Right cardiac atrium (tissue), 5 donors: ENCODE results near the gene PON3. TPM values are rescaled to one million over a fixed set of nuclear protein-coding genes. Genes with fewer than 3 reads are reported as not detected.

Experiments used
- ATAC-seq, 2 donors: fragments of 200-7000 bp; cut with Tn5 transposase; one replicate each; pipeline versions ENCODE4 v1.8.0 to v1.9.1; 2020; ENCODE audit warnings: moderate library complexity in 2 of 2, mild to moderate bottlenecking in 1 of 2
- DNase-seq, 3 donors: peaks; one replicate each; pipeline ENCODE4 v3.0.0-alpha.2; 2020
- H3K27ac ChIP-seq: one replicate; pipeline ENCODE4 v1.5.1; 2013; ENCODE audit warnings: mild to moderate bottlenecking, low read length, control low read depth, moderate library complexity
- H3K27me3 ChIP-seq: one replicate; pipeline ENCODE4 v1.6.1; 2013; ENCODE audit not compliant: control insufficient read depth, insufficient read depth
- H3K4me1 ChIP-seq: one replicate; pipeline ENCODE4 v1.6.1; 2013; ENCODE audit warnings: low read length; ENCODE audit not compliant: control insufficient read depth, insufficient read depth
- H3K4me3 ChIP-seq: one replicate; pipeline ENCODE4 v1.5.1; 2013; ENCODE audit warnings: low read length, control low read depth
- H3K9me3 ChIP-seq: one replicate; pipeline ENCODE4 v1.6.1; 2013; ENCODE audit warnings: low read length; ENCODE audit not compliant: control insufficient read depth
- WGBS: extraction: QIAGEN DNeasy Blood & Tissue Kit; methylation state at CpG from one replicate; pipeline ENCODE4 v1.1.7; 2013; 5-methylcytosine and 5-hydroxymethylcytosine counted together
- intact Hi-C, 4 donors: fragments of 100-400 bp; cut with DNase I; formaldehyde crosslinking; loops; one replicate each; pipeline versions ENCODE4 v1.11.0 to v1.14.0; 2022 to 2023
- polyA plus RNA-seq: library from polyadenylated mRNA; stranded (reverse); fragments of 200-250 nt; gene quantifications from one replicate; pipeline ENCODE4 v1.2.3, GENCODE V29; 2013
- total RNA-seq, 4 donors: library from RNA; stranded (reverse); fragmentation: NEBNext Ultra II Directional; extraction: Animal tissue kit (Norgen Biotek cat#: 25700); gene quantifications; one replicate each; pipeline ENCODE4 v1.2.1, GENCODE V29; 2021
- donor health status: healthy with polysubstance abuse.
- donor health status: DM: no; HTN: yes; CAD: no.
- donor health status: DM: no; HTN: no; CAD: no.
- donor health status: DM: no; HTN: yes; CAD: no; lungs with severe emphysema.
- donor health status: DM: yes; HTN: yes; CAD: no.

Gene PON3
- total and polyA plus RNA-seq, 5 donors = 1.0 to 1.9 (median 1.6) TPM

DNA sequence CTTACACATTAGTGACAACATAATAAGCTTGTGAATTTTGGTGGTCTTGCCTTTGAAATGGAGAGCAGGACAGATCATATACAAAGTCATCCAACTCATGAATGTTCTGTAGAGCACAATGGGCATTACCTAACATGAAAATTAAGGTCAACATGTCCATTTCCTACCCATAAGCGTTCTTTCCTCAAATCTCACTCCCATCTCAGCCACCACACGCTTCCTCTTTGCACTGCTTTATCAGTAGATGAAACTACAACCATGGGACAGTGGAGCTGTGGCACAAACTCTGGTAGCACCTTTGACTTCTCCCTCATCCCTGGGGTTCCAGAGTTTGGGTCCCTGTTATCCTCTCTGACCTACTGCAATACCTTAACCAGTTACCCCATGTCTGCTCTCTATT, 36.4 kb upstream of the PON3 start:
- intact Hi-C loops = no loop called here
- Histone ChIP-seq H3K27me3 (no peaks in the 10 kb centered on the region), H3K4me3 (no peak overlapping the region), H3K4me1 (peaks cover 2% of the 10 kb centered on the region), H3K9me3 (no peaks in the 10 kb centered on the region), H3K27ac (no peak overlapping the region)
- 86% methylated on average over 2 of the region's 2 CpGs for WGBS
- no peak for DNase-seq
- no peak for ATAC-seq

DNA sequence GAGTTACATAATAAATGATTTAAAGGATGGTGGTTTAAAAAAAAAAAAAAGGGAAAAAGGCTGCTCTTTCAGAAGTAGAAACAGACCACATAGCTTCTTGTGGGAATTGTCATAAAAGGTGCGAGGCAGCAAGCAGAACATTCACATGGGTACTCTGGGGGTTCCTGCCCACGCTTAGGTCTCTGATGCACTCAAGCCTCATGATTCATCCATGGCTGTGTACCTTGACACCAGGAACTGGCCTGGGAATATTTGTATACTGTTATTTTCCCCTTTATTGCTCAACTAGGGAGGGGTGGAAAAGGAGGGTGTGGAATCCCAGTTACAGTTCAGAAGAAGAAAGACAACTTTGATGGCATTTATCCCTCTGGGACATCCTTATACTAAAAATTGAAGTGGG, 34.7 kb upstream of the PON3 start:
- Histone ChIP-seq H3K4me1 (peaks cover 3% of the 10 kb centered on the region), H3K27me3 (no peaks in the 10 kb centered on the region), H3K9me3 (no peaks in the 10 kb centered on the region), H3K27ac (no peak overlapping the region), H3K4me3 (no peak overlapping the region)
- intact Hi-C loops = no loop called here
- no peak for DNase-seq
- 94% methylated on average over 2 of the region's 2 CpGs for whole genome bisulfite sequencing
- no peak for ATAC-seq

DNA sequence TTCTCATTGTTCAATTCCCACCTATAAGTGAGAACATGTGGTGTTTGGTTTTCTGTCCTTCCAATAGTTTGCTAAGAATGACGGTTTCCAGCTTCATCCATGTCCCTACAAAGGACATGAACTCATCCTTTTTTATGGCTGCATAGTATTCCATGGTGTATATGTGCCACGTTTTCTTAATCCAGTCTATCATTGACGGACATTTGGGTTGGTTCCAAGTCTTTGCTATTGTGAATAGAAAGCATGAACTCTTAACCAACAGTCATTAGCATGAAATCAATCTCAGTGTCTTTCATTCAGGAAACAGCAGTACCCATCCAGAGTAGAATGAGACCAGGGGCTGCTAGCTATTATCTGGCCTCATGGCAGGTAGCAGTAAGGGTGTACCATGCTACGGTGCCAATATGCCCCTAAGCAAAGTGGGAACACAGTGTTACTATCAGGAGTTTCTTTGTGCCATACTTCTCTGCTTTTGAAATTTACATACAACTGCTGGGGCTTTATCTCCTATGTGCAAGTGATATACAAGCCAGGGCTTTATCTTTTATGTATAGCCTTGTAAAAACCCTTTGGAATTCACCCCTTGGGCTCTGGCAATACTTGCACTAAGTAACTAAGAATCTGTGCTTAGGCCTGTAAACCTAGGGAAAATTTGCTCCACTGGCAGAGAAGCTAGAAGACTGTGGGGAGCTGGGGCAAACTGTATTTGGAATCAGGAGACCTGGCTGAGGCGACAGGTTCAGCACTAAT, 33.2 kb upstream of the PON3 start:
- H3K4me1 ChIP-seq = peaks cover 1% of the 10 kb centered on the region
- no peak for ATAC-seq
- no peak overlapping the region for H3K27ac ChIP-seq
- DNase-seq = no peak
- 76% methylated on average over 5 of the region's 5 CpGs for WGBS
- intact Hi-C loops = no loop called here
- H3K27me3 ChIP-seq = no peaks in the 10 kb centered on the region
- no peaks in the 10 kb centered on the region for H3K9me3 ChIP-seq
- no peak overlapping the region for H3K4me3 ChIP-seq

DNA sequence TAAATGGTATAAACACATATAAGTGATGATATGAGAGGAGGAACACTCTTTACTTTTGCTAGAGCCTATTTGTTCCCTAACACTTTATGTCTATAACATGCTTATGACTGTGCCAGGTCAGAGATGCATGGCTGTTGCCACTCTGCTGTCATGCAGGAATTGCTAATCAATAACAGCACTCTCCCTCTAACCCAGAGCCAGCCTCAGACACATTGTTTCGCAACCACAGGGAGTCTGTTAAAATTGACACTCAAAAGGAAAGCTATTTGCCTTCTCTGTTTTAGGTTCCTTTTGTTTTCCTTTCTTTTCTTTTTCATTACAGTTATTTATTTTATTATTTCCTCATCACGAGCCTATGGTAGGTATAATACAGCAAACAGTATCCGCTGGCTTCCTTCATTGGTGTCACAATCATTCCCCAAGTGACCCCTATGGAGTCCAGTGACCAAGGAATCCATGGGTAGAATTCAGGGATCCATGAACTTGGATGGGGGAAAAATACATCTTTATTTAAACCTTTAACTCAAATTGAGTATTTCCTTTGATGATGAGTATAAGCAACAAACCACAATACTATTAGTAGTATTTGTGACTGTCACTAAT, 31.8 kb upstream of the PON3 start:
- intact Hi-C loops = no loop called here
- Histone ChIP-seq H3K27me3 (no peaks in the 10 kb centered on the region), H3K4me3 (no peak overlapping the region), H3K27ac (no peak overlapping the region), H3K9me3 (no peaks in the 10 kb centered on the region), H3K4me1 (peaks cover 1% of the 10 kb centered on the region)
- WGBS = 90% methylated on average over 3 of the region's 3 CpGs
- DNase-seq (no peak), ATAC-seq (no peak)

DNA sequence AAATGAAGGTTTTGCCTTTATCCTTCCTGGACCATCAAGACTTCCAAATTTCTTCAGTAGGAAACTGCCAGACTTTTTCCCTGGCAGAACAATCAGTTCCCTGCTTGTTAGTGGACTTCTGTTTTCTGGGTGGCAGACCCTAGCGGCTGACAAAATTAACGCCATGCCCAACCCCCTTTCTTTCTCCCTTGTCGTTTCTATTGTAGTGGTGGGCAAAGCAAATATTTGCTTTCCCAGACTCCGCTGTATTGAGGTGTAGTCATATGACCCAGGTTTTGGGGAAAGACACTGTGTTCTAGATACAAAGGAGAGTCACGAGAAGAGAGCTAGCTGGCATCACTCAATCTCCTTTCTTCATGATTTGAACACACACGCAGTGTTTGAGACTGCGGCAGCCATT, 31.0 kb upstream of the PON3 start:
- ATAC-seq = no peak
- intact Hi-C loops = no loop called here
- no peak for DNase-seq

DNA sequence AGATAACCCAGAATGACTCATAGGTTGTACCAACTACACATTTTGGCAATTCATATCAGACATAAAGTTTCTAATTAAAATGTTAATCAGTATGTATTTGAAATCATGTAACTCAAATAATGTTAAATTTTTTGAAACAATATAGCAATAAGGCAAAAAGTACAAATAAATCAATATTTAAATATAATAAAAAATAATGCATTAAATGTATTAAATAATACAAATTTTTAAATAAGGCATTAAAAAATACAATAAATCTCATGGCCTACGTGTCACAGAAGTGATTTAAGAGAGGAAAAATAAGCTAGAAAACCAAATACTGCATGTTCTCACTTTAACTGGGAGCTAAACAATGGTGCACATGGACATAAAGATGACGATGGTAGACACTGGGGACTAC, 29.5 kb upstream of the PON3 start:
- intact Hi-C loops = no loop called here
- Histone ChIP-seq H3K4me3 (no peak overlapping the region), H3K4me1 (peaks cover 1% of the 10 kb centered on the region), H3K27me3 (no peaks in the 10 kb centered on the region), H3K27ac (no peak overlapping the region), H3K9me3 (no peaks in the 10 kb centered on the region)
- ATAC-seq (no peak), DNase-seq (no peak)
- 89% methylated on average over 2 of the region's 2 CpGs for WGBS

More for the DNA sequence above, 31.0 kb upstream of the PON3 start:
- Histone ChIP-seq H3K4me3 (no peak overlapping the region), H3K27me3 (no peaks in the 10 kb centered on the region), H3K27ac (no peak overlapping the region), H3K4me1 (peaks cover 1% of the 10 kb centered on the region), H3K9me3 (no peaks in the 10 kb centered on the region)
- WGBS = 86% methylated on average over 7 of the region's 7 CpGs

DNA sequence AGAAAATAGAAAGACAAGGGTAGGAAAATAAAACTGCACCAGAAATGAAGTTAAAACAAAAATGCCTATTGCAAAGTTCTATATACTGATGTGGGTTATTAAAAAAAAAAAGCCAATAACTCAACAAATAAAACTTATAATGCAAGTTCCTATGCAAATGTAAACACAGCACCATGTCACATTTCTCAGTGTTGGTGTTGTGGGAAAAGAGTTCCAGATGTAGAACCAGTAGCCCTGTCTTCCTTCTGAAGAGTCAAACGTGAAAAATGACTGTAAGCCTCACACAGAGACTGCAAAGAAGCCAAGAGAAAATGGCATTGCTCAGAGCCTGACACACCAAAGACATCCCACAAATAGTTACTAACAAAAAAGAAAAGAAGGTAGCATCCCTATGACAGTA, 28.5 kb upstream of the PON3 start:
- H3K27ac ChIP-seq = no peak overlapping the region
- H3K4me1 ChIP-seq = peaks cover 1% of the 10 kb centered on the region
- no peak overlapping the region for H3K4me3 ChIP-seq
- no peaks in the 10 kb centered on the region for H3K9me3 ChIP-seq
- H3K27me3 ChIP-seq = no peaks in the 10 kb centered on the region
- intact Hi-C loops = no loop called here
- no peak for ATAC-seq
- 45% methylated on average over 1 of the region's 1 CpG for WGBS
- no peak for DNase-seq

DNA sequence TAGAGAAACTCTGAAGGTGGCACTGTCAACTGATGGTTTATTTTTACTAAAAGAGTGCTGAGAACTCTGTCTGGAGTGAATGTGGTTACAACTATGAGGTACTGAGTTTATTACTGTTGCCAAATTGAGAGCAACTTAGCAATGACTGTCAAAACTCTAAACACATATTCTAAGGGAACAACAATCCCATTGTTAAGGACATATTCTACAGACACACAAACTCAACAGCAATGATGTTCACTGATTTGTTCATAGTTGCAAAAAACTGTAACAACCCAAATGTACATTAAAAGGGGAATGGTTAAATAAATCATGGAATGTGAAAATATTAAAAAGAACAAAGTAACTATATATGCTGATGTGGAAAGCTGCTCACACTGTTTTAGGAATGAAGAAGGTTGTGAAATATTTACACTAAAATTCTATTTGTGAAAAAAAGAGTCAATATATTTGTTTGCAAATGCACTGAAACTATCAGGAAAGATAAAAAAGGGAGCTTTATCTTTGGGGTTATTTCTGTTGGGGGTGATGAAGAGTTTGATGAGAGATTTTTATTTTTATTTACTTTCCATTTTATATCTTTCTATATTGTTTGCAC, 25.8 kb upstream of the PON3 start:
- H3K27me3 ChIP-seq = no peaks in the 10 kb centered on the region
- H3K4me1 ChIP-seq = peaks cover 3% of the 10 kb centered on the region
- DNase-seq (no peak), ATAC-seq (no peak)
- H3K27ac ChIP-seq = no peak overlapping the region
- H3K4me3 ChIP-seq = no peak overlapping the region
- intact Hi-C loops = no loop called here
- H3K9me3 ChIP-seq = no peaks in the 10 kb centered on the region

DNA sequence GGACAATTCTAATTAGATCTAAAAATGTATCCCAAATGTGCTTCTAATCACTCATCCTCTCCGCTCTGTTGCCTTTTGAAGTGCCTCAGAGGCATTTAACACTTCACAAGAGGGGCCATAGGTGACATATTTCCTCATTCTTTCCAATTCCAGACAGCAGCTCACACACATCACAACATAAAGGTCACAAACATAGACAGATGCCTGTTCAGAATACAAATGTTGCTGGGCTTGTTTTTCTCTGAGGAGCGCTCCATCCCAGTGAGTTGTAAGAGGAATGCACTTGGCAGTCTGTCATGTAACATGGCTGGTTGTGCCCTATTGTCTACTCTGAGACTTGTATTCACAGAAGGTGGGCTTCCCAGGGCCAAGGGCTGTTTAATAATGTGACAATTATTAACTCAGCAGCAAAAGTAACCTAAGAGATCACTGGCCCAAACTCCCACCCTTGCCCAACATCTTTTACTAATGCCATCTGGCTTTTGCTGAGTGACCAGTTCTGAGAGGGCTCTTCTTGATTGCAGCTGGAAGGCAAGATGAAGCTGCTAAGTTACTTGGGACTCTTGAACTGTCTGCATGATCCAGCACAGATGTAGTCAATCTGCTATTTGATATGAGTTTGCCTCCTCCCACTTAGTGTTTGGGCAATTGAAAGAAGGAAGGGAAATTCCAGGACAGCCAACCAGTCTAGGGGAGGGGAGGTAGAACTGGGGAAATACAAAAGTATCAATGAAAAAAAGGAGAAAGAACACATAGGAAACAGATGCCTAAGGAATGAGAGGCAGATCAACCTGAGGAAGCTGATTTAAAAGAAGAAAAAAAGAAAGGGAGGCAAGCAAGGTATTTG, 25.0 kb upstream of the PON3 start:
- peaks cover 3% of the 10 kb centered on the region for H3K4me1 ChIP-seq
- DNase-seq = no peak
- 59% methylated on average over 2 of the region's 2 CpGs for WGBS
- peak; percentile 51 to 64 for ATAC-seq
- intact Hi-C loops = no loop called here
- H3K4me3 ChIP-seq = no peak overlapping the region
- H3K27ac ChIP-seq = no peak overlapping the region
- no peaks in the 10 kb centered on the region for H3K27me3 ChIP-seq
- H3K9me3 ChIP-seq = no peaks in the 10 kb centered on the region

DNA sequence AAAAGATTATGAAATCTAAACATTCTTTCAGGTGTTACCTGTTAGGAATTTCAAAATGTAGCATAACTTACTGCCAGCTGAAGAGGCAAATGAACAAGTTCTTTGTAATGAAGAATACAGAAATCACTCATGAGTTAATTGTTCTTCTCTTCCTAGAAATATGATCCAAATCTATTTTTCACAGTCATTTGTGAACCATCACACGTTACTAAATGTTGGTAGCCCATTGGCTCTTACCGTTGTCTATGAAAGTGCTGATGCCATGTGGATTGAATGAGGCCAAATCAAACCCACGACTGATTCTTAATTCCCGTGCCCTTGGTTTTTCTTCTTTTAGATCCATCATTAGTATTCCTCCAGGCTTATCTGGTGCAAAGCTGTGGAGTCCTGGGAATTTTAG, 15.9 kb upstream of the PON3 start:
- Histone ChIP-seq H3K4me3 (no peak overlapping the region), H3K27ac (no peak overlapping the region), H3K4me1 (no peaks in the 10 kb centered on the region), H3K9me3 (no peaks in the 10 kb centered on the region), H3K27me3 (no peaks in the 10 kb centered on the region)
- intact Hi-C loops = no loop called here
- DNase-seq (no peak), ATAC-seq (no peak)
- WGBS = 85% methylated on average over 4 of the region's 4 CpGs

DNA sequence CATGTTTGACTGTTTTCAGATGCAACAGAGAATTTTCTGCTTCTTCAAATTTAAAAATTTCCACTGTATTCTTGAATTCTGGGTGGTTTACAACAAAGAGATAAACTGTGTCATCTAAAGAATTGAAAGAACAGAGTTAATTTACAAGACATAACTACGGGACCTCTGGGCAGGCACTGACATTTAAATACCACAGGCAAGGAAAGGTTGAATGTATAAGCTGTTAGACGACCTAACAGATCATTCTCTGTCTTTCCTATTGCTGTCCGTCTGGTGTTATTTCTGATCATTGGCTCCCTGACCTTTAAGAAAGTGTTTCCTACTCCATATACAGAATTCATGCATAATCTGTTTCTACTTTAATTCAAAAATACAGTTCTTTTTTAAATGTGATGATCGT, 15.5 kb upstream of the PON3 start:
- WGBS = 87% methylated on average over 4 of the region's 4 CpGs
- no peaks in the 10 kb centered on the region for H3K9me3 ChIP-seq
- ATAC-seq = no peak
- no peak overlapping the region for H3K27ac ChIP-seq
- no peaks in the 10 kb centered on the region for H3K27me3 ChIP-seq
- H3K4me1 ChIP-seq = no peaks in the 10 kb centered on the region
- intact Hi-C loops = no loop called here
- DNase-seq = no peak
- no peak overlapping the region for H3K4me3 ChIP-seq
